Measurements from ENCODE around the gene DAAM1.

The DAAM1 gene

GRCh38 chr14:59419303-59419702, 230.8 kb downstream of the DAAM1 start:
- Histone ChIP-seq H3K14ac (ENCODE audit: low read length in 2 of 2) (no peak overlapping the region), H2BK12ac (ENCODE audit: low read length in 2 of 2) (no peak overlapping the region), H3K36me3 (ENCODE audit: control insufficient read depth in 1 of 2, insufficient read depth in 2 of 2, low read depth in 1 of 2, low read length in 2 of 2) (no peaks in the 10 kb centered on the region), H4K91ac (ENCODE audit: low read length) (no peak overlapping the region), H3K27ac (ENCODE audit: low read length, poor library complexity, severe bottlenecking) (no peak overlapping the region), H3K27me3 (ENCODE audit: control insufficient read depth in 1 of 2, insufficient read depth in 1 of 2, low read length in 2 of 2) (no peaks in the 10 kb centered on the region), H3K4me2 (ENCODE audit: low read length, poor library complexity, severe bottlenecking) (no peak overlapping the region), H2AK5ac (ENCODE audit: low read length, severe bottlenecking) (no peak overlapping the region), H3K4ac (ENCODE audit: low read depth in 1 of 2, low read length in 2 of 2) (no peak overlapping the region), H3K18ac (ENCODE audit: low read depth in 1 of 2, low read length in 2 of 2) (no peak overlapping the region), H2BK5ac (ENCODE audit: low read depth, low read length, poor library complexity, severe bottlenecking) (no peak overlapping the region), H3K9me3 (ENCODE audit: control insufficient read depth, low read length) (no peaks in the 10 kb centered on the region), H2BK120ac (ENCODE audit: low read depth, low read length) (no peak overlapping the region), H2AFZ (ENCODE audit: low read depth, low read length) (no peak overlapping the region), H3K23ac (ENCODE audit: low read length in 2 of 2) (no peak overlapping the region), H3K9ac (ENCODE audit: low read length) (no peak overlapping the region), H3K79me1 (replicated peaks; ENCODE audit: low read length, poor library complexity, severe bottlenecking) (no peaks in the 10 kb centered on the region), H3K4me1 (ENCODE audit: control insufficient read depth, insufficient read depth, low read depth, low read length) (no peaks in the 10 kb centered on the region), H4K8ac (ENCODE audit: low read length) (no peak overlapping the region), H2BK15ac (ENCODE audit: low read depth, poor library complexity, severe bottlenecking) (no peak overlapping the region), H3K4me3 (ENCODE audit: insufficient read depth in 1 of 2, low read depth in 1 of 2, low read length in 2 of 2) (no peak overlapping the region)
- no peak for DNase-seq
- no CpG with 5 or more reads among the region's 2 CpGs for WGBS
